Measurements from ENCODE around the gene SETBP1.
A peak's percentile ranks its signal among the peaks of the same experiment; 100 is the strongest.

The SETBP1 gene

GRCh38 chr18:44695503-44695902 lies 14.8 kb downstream of the SETBP1 start:
- CTCF ChIA-PET: interaction anchor here (1.0 to 5.1 kb wide), 3 partner anchors 12 to 517 kb away, joined by 3 to 18 read pairs (median 5); no protein-coding TSS in a partner anchor
- peaks cover 0 to 7% (median under 1%) of the 10 kb centered on the region in 4 experiments for H3K4me1 ChIP-seq (ENCODE audit: control extremely low read depth in 1 of 4, control insufficient read depth in 4 of 4, insufficient read depth in 4 of 4, low read length in 3 of 4)
- POLR2A ChIA-PET: no interaction called here

GRCh38 chr18:44696892-44697291 lies 16.2 kb downstream of the SETBP1 start:
- Histone ChIP-seq H3K36me3 (ENCODE audit: control insufficient read depth in 4 of 4, insufficient read depth in 4 of 4, low read length in 3 of 4) (peaks cover 0 to 8% (median 0%) of the 10 kb centered on the region in 4 experiments), H3K4me1 (ENCODE audit: control extremely low read depth in 1 of 4, control insufficient read depth in 4 of 4, insufficient read depth in 4 of 4, low read length in 3 of 4) (peaks cover 0 to 14% (median 4%) of the 10 kb centered on the region in 4 experiments), H3K4me3 (ENCODE audit: control insufficient read depth in 1 of 7, extremely low read depth in 1 of 7, insufficient read depth in 4 of 7, low read depth in 2 of 7, low read length in 6 of 7) (no peak overlapping the region), H3K27ac (ENCODE audit: insufficient read depth in 1 of 2, low read depth in 1 of 2, low read length in 2 of 2, poor library complexity in 1 of 2, severe bottlenecking in 2 of 2) (no peak overlapping the region), H3K9me3 (ENCODE audit: control extremely low read depth in 1 of 5, control insufficient read depth in 4 of 5, insufficient read depth in 2 of 5, low read depth in 1 of 5, low read length in 4 of 5) (no peaks in the 10 kb centered on the region), H3K27me3 (replicated peaks in 2 of 5; ENCODE audit: control insufficient read depth in 4 of 5, insufficient read depth in 5 of 5, low read length in 4 of 5) (no peaks in the 10 kb centered on the region)
- 95% methylated on average over 7 of the region's 9 CpGs for WGBS (ENCODE audit: insufficient coverage)
- POLR2A ChIA-PET: no interaction called here
- CTCF ChIA-PET: no interaction called here
- DNase-seq: no peak

More at GRCh38 chr18:44695503-44695902, 14.8 kb downstream of the SETBP1 start:
- H3K27ac ChIP-seq (ENCODE audit: insufficient read depth in 1 of 2, low read depth in 1 of 2, low read length in 2 of 2, poor library complexity in 1 of 2, severe bottlenecking in 2 of 2): no peak overlapping the region
- H3K9me3 ChIP-seq (ENCODE audit: control extremely low read depth in 1 of 5, control insufficient read depth in 4 of 5, insufficient read depth in 2 of 5, low read depth in 1 of 5, low read length in 4 of 5): no peaks in the 10 kb centered on the region
- H3K4me3 ChIP-seq (ENCODE audit: control insufficient read depth in 1 of 7, extremely low read depth in 1 of 7, insufficient read depth in 4 of 7, low read depth in 2 of 7, low read length in 6 of 7): no peak overlapping the region
- no peaks in the 10 kb centered on the region for H3K27me3 ChIP-seq (replicated peaks in 2 of 5; ENCODE audit: control insufficient read depth in 4 of 5, insufficient read depth in 5 of 5, low read length in 4 of 5)
- WGBS (ENCODE audit: insufficient coverage): 96% methylated on average over 2 of the region's 4 CpGs
- H3K36me3 ChIP-seq (ENCODE audit: control insufficient read depth in 4 of 4, insufficient read depth in 4 of 4, low read length in 3 of 4): peaks cover 0 to 6% (median 1%) of the 10 kb centered on the region in 4 experiments
- no peak for DNase-seq

- Histone ChIP-seq H3K4me1 (ENCODE audit: control extremely low read depth in 1 of 4, control insufficient read depth in 4 of 4, insufficient read depth in 4 of 4, low read length in 3 of 4) (peaks cover 0 to 14% (median 4%) of the 10 kb centered on the region in 4 experiments), H3K9me3 (ENCODE audit: control extremely low read depth in 1 of 5, control insufficient read depth in 4 of 5, insufficient read depth in 2 of 5, low read depth in 1 of 5, low read length in 4 of 5) (no peaks in the 10 kb centered on the region), H3K4me3 (ENCODE audit: control insufficient read depth in 1 of 7, extremely low read depth in 1 of 7, insufficient read depth in 4 of 7, low read depth in 2 of 7, low read length in 6 of 7) (no peak overlapping the region), H3K27me3 (replicated peaks in 2 of 5; ENCODE audit: control insufficient read depth in 4 of 5, insufficient read depth in 5 of 5, low read length in 4 of 5) (no peaks in the 10 kb centered on the region), H3K36me3 (ENCODE audit: control insufficient read depth in 4 of 4, insufficient read depth in 4 of 4, low read length in 3 of 4) (peaks cover 0 to 8% (median 0%) of the 10 kb centered on the region in 4 experiments), H3K27ac (ENCODE audit: insufficient read depth in 1 of 2, low read depth in 1 of 2, low read length in 2 of 2, poor library complexity in 1 of 2, severe bottlenecking in 2 of 2) (no peak overlapping the region)
- DNase-seq: no peak
- POLR2A ChIA-PET: no interaction called here
- CTCF ChIA-PET: no interaction called here
- WGBS (ENCODE audit: insufficient coverage): 100% methylated on average over 1 of the region's 2 CpGs
Observed at GRCh38 chr18:44697315-44697714, 16.6 kb downstream of the SETBP1 start.

- WGBS (ENCODE audit: insufficient coverage): 97% methylated on average over 4 of the region's 5 CpGs
- no peak overlapping the region for H3K27ac ChIP-seq (ENCODE audit: insufficient read depth in 1 of 2, low read depth in 1 of 2, low read length in 2 of 2, poor library complexity in 1 of 2, severe bottlenecking in 2 of 2)
- H3K4me3 ChIP-seq (ENCODE audit: control insufficient read depth in 1 of 7, extremely low read depth in 1 of 7, insufficient read depth in 4 of 7, low read depth in 2 of 7, low read length in 6 of 7): no peak overlapping the region
- H3K4me1 ChIP-seq (ENCODE audit: control extremely low read depth in 1 of 4, control insufficient read depth in 4 of 4, insufficient read depth in 4 of 4, low read length in 3 of 4): peaks cover 0 to 14% (median 4%) of the 10 kb centered on the region in 4 experiments
- DNase-seq: no peak
- H3K36me3 ChIP-seq (ENCODE audit: control insufficient read depth in 4 of 4, insufficient read depth in 4 of 4, low read length in 3 of 4): peaks cover 0 to 14% (median 0%) of the 10 kb centered on the region in 4 experiments
- no peaks in the 10 kb centered on the region for H3K9me3 ChIP-seq (ENCODE audit: control extremely low read depth in 1 of 5, control insufficient read depth in 4 of 5, insufficient read depth in 2 of 5, low read depth in 1 of 5, low read length in 4 of 5)
- ChIA-PET POLR2A (no interaction called here), CTCF (no interaction called here)
- H3K27me3 ChIP-seq (replicated peaks in 2 of 5; ENCODE audit: control insufficient read depth in 4 of 5, insufficient read depth in 5 of 5, low read length in 4 of 5): no peaks in the 10 kb centered on the region
Observed at GRCh38 chr18:44698518-44698917, 17.8 kb downstream of the SETBP1 start.

- POLR2A ChIA-PET: interaction anchor here (0.6 kb wide), 1 partner anchor 1048 kb away, joined by 3 read pairs; no protein-coding TSS in a partner anchor
- no peaks in the 10 kb centered on the region for H3K9me3 ChIP-seq (ENCODE audit: control extremely low read depth in 1 of 5, control insufficient read depth in 4 of 5, insufficient read depth in 2 of 5, low read depth in 1 of 5, low read length in 4 of 5)
- peaks cover 0 to 14% (median 4%) of the 10 kb centered on the region in 4 experiments for H3K4me1 ChIP-seq (ENCODE audit: control extremely low read depth in 1 of 4, control insufficient read depth in 4 of 4, insufficient read depth in 4 of 4, low read length in 3 of 4)
- CTCF ChIA-PET: no interaction called here
- no peak overlapping the region for H3K4me3 ChIP-seq (ENCODE audit: control insufficient read depth in 1 of 7, extremely low read depth in 1 of 7, insufficient read depth in 4 of 7, low read depth in 2 of 7, low read length in 6 of 7)
- 89% methylated on average over 8 of the region's 10 CpGs for WGBS (ENCODE audit: insufficient coverage)
- no peak for DNase-seq
- H3K36me3 ChIP-seq (ENCODE audit: control insufficient read depth in 4 of 4, insufficient read depth in 4 of 4, low read length in 3 of 4): peaks cover 0 to 21% (median 0%) of the 10 kb centered on the region in 4 experiments
- H3K27ac ChIP-seq (ENCODE audit: insufficient read depth in 1 of 2, low read depth in 1 of 2, low read length in 2 of 2, poor library complexity in 1 of 2, severe bottlenecking in 2 of 2): no peak overlapping the region
- no peaks in the 10 kb centered on the region for H3K27me3 ChIP-seq (replicated peaks in 2 of 5; ENCODE audit: control insufficient read depth in 4 of 5, insufficient read depth in 5 of 5, low read length in 4 of 5)
Observed at GRCh38 chr18:44699572-44700261, 19.0 kb downstream of the SETBP1 start.

- Histone ChIP-seq H3K4me1 (ENCODE audit: control extremely low read depth in 1 of 4, control insufficient read depth in 4 of 4, insufficient read depth in 4 of 4, low read length in 3 of 4) (peaks cover 0 to 14% (median 4%) of the 10 kb centered on the region in 4 experiments), H3K27me3 (replicated peaks in 2 of 5; ENCODE audit: control insufficient read depth in 4 of 5, insufficient read depth in 5 of 5, low read length in 4 of 5) (no peaks in the 10 kb centered on the region), H3K4me3 (ENCODE audit: control insufficient read depth in 1 of 7, extremely low read depth in 1 of 7, insufficient read depth in 4 of 7, low read depth in 2 of 7, low read length in 6 of 7) (peak overlapping the region in 1 of 7 experiments; percentile 17), H3K36me3 (ENCODE audit: control insufficient read depth in 4 of 4, insufficient read depth in 4 of 4, low read length in 3 of 4) (peaks cover 0 to 22% (median 0%) of the 10 kb centered on the region in 4 experiments), H3K9me3 (ENCODE audit: control extremely low read depth in 1 of 5, control insufficient read depth in 4 of 5, insufficient read depth in 2 of 5, low read depth in 1 of 5, low read length in 4 of 5) (no peaks in the 10 kb centered on the region), H3K27ac (ENCODE audit: insufficient read depth in 1 of 2, low read depth in 1 of 2, low read length in 2 of 2, poor library complexity in 1 of 2, severe bottlenecking in 2 of 2) (no peak overlapping the region)
- ChIA-PET POLR2A (no interaction called here), CTCF (interaction anchor here (0.7 kb wide), 1 partner anchor 18 kb away, joined by 3 read pairs; no protein-coding TSS in a partner anchor)
- peak; percentile 72 to 89 (median 78) for DNase-seq
- 18% methylated on average over 1 of the region's 5 CpGs for WGBS (ENCODE audit: insufficient coverage)
Observed at GRCh38 chr18:44700652-44701051, 20.0 kb downstream of the SETBP1 start.

GRCh38 chr18:44701227-44701626 lies 20.5 kb downstream of the SETBP1 start:
- Histone ChIP-seq H3K27me3 (replicated peaks in 2 of 5; ENCODE audit: control insufficient read depth in 4 of 5, insufficient read depth in 5 of 5, low read length in 4 of 5) (no peaks in the 10 kb centered on the region), H3K4me3 (ENCODE audit: control insufficient read depth in 1 of 7, extremely low read depth in 1 of 7, insufficient read depth in 4 of 7, low read depth in 2 of 7, low read length in 6 of 7) (peak overlapping the region in 1 of 7 experiments; percentile 17), H3K4me1 (ENCODE audit: control extremely low read depth in 1 of 4, control insufficient read depth in 4 of 4, insufficient read depth in 4 of 4, low read length in 3 of 4) (peaks cover 0 to 14% (median 4%) of the 10 kb centered on the region in 4 experiments), H3K27ac (ENCODE audit: insufficient read depth in 1 of 2, low read depth in 1 of 2, low read length in 2 of 2, poor library complexity in 1 of 2, severe bottlenecking in 2 of 2) (no peak overlapping the region), H3K9me3 (ENCODE audit: control extremely low read depth in 1 of 5, control insufficient read depth in 4 of 5, insufficient read depth in 2 of 5, low read depth in 1 of 5, low read length in 4 of 5) (no peaks in the 10 kb centered on the region), H3K36me3 (ENCODE audit: control insufficient read depth in 4 of 4, insufficient read depth in 4 of 4, low read length in 3 of 4) (peaks cover 0 to 24% (median 0%) of the 10 kb centered on the region in 4 experiments)
- CTCF ChIA-PET: interaction anchor here (0.7 to 1.4 kb wide), 3 partner anchors 13 to 19 kb away, joined by 3 read pairs; no protein-coding TSS in a partner anchor
- 97% methylated on average over 10 of the region's 10 CpGs for WGBS (ENCODE audit: insufficient coverage)
- no peak for DNase-seq
- POLR2A ChIA-PET: no interaction called here
